SH-SY5Y (cell line): ENCODE results near the gene PTPRM.

Experiments
- GATA2 ChIP-seq: IDR thresholded peaks from 2 replicates; pipeline ENCODE4 v1.6.1; 2011; ENCODE audit warnings: mild to moderate bottlenecking, low read depth, low read length
- GATA3 ChIP-seq: IDR thresholded peaks from 2 replicates; pipeline ENCODE4 v1.6.1; 2011; ENCODE audit warnings: low read depth, mild to moderate bottlenecking, low read length, moderate library complexity

GRCh38 chr18:7896805-7897518 is 329.8 kb downstream of the PTPRM start:
- TF ChIP-seq GATA2 (no peak), GATA3 (no peak)
